IPS-NIHi11 (cell line): Measurements from ENCODE around the gene F2.

Experiments used
- DNase-seq: peaks from one replicate; pipeline ENCODE4 v3.0.0; 2012; ENCODE audit warnings: mixed read lengths, low spot score

Gene F2

GRCh38 chr11:46743693-46744339 lies 24.8 kb downstream of the F2 start:
- no peak for DNase-seq

GRCh38 chr11:46745328-46745727 lies 26.3 kb downstream of the F2 start:
- DNase-seq, result no peak

GRCh38 chr11:46745995-46746394 lies 27.0 kb downstream of the F2 start:
- DNase-seq, result no peak

- DNase-seq, result no peak
Measured at GRCh38 chr11:46747150-46747549, 28.1 kb downstream of the F2 start.

GRCh38 chr11:46755962-46756361 lies 36.9 kb downstream of the F2 start:
- DNase-seq, result no peak

- no peak for DNase-seq
Measured at GRCh38 chr11:46759196-46759595, 40.2 kb downstream of the F2 start.

GRCh38 chr11:46760429-46761128 lies 41.6 kb downstream of the F2 start:
- no peak for DNase-seq

GRCh38 chr11:46761807-46762206 lies 42.8 kb downstream of the F2 start:
- DNase-seq, result no peak

- DNase-seq, result no peak
Measured at GRCh38 chr11:46762248-46762647, 43.2 kb downstream of the F2 start.

GRCh38 chr11:46766656-46767055 lies 47.6 kb downstream of the F2 start:
- no peak for DNase-seq

- DNase-seq, result no peak
Measured at GRCh38 chr11:46769636-46770221, 50.7 kb downstream of the F2 start.

- no peak for DNase-seq
Measured at GRCh38 chr11:46776878-46777277, 57.9 kb downstream of the F2 start.

- no peak for DNase-seq
Measured at GRCh38 chr11:46778416-46778815, 59.4 kb downstream of the F2 start.
